CD8-positive, alpha-beta memory T cell (primary cell): ENCODE data around the gene ARHGEF26. TPM values are rescaled to one million over a fixed set of nuclear protein-coding genes. Genes with fewer than 3 reads are reported as not detected.

Source experiments
- CTCF ChIA-PET: fragments of 350-600 bp; sonication (Branson Sonifier 250); formaldehyde crosslinking; loops from one replicate; lab custom pipeline; 2021; ENCODE audit warnings: antibody characterized with exemption; lab: Charles Lee
- POLR2A ChIA-PET: fragments of 350-600 bp; sonication (Branson Sonifier 250); formaldehyde crosslinking; loops from one replicate; lab custom pipeline; 2021; ENCODE audit warnings: antibody characterized with exemption; lab: Charles Lee
- DNase-seq, 5 donors: peaks; one replicate each; pipeline versions ENCODE4 v3.0.0 to v3.0.0-alpha.2; 2020 to 2022; ENCODE audit warnings: mixed read lengths in 1 of 5
- H3K27ac ChIP-seq: one replicate; pipeline ENCODE4 v1.7.0; 2013; ENCODE audit warnings: low read depth, mild to moderate bottlenecking, low read length, moderate library complexity
- H3K27me3 ChIP-seq: 2 replicates; pipeline ENCODE4 v1.7.0; 2013; ENCODE audit warnings: low read length, mild to moderate bottlenecking; ENCODE audit not compliant: insufficient read depth, poor library complexity, severe bottlenecking
- H3K36me3 ChIP-seq: 2 replicates; pipeline ENCODE4 v1.7.0; 2013; ENCODE audit warnings: mild to moderate bottlenecking, low read length, moderate library complexity; ENCODE audit not compliant: insufficient read depth
- H3K4me1 ChIP-seq: 2 replicates; pipeline ENCODE4 v1.7.0; 2013; ENCODE audit warnings: mild to moderate bottlenecking, low read length, moderate library complexity; ENCODE audit not compliant: insufficient read depth
- H3K4me3 ChIP-seq: 2 replicates; pipeline ENCODE4 v1.7.0; 2013; ENCODE audit warnings: mild to moderate bottlenecking, low read length
- H3K9me3 ChIP-seq: 2 replicates; pipeline ENCODE4 v1.7.0; 2013; ENCODE audit warnings: mild to moderate bottlenecking, low read length
- H3K27ac Mint-ChIP-seq, 8 donors: one replicate each; pipeline ENCODE4 v1.8.0; 2020 to 2021; ENCODE audit warnings: mixed read lengths in 8 of 8, mild to moderate bottlenecking in 6 of 8, inconsistent platforms in 3 of 8, moderate library complexity in 3 of 8
- H3K27me3 Mint-ChIP-seq, 2 donors: one replicate each; pipeline ENCODE4 v1.8.0; 2020 to 2021; ENCODE audit warnings: mixed read lengths in 2 of 2, mild to moderate bottlenecking in 1 of 2, moderate library complexity in 1 of 2
- H3K36me3 Mint-ChIP-seq, 3 donors: one replicate each; pipeline ENCODE4 v1.8.0; 2020 to 2021; ENCODE audit warnings: mixed read lengths in 3 of 3, inconsistent platforms in 1 of 3, mild to moderate bottlenecking in 1 of 3
- H3K4me1 Mint-ChIP-seq, 3 donors: one replicate each; pipeline ENCODE4 v1.8.0; 2020 to 2021; ENCODE audit warnings: mixed read lengths in 3 of 3, inconsistent platforms in 1 of 3, mild to moderate bottlenecking in 1 of 3
- H3K4me3 Mint-ChIP-seq, 7 donors: one replicate each; pipeline ENCODE4 v1.8.0; 2020 to 2021; ENCODE audit warnings: mixed read lengths in 7 of 7, mild to moderate bottlenecking in 6 of 7, moderate library complexity in 4 of 7, inconsistent platforms in 2 of 7
- H3K9me3 Mint-ChIP-seq, 5 donors: one replicate each; pipeline ENCODE4 v1.8.0; 2020 to 2022; ENCODE audit warnings: mixed read lengths in 5 of 5, mild to moderate bottlenecking in 3 of 5, moderate library complexity in 2 of 5, inconsistent platforms in 1 of 5
- polyA plus RNA-seq: library from polyadenylated mRNA; unstranded; fragments of 300-500 nt; fragmentation: Illumina TruSeq; gene quantifications from one replicate; pipeline ENCODE4 v1.2.3, GENCODE V29; 2021
- total RNA-seq, 2 experiments: library from RNA; stranded (reverse); gene quantifications; one replicate each; pipeline ENCODE4 v1.2.3, GENCODE V29; 2021

ARHGEF26 gene
- total and polyA plus RNA-seq, 3 experiments from 2014 or later, result 0.08 to 0.13 (median 0.09) TPM

GRCh38 chr3:154170300-154170699 is 49.1 kb downstream of the ARHGEF26 start:
- no peak for DNase-seq
- Histone ChIP-seq H3K4me1 (no peaks in the 10 kb centered on the region), H3K36me3 (no peaks in the 10 kb centered on the region), H3K4me3 (no peak overlapping the region), H3K27ac (no peak overlapping the region), H3K9me3 (no peaks in the 10 kb centered on the region), H3K27me3 (no peaks in the 10 kb centered on the region)
- H3K4me1 Mint-ChIP-seq, result no peaks in the 10 kb centered on the region
- H3K27me3 Mint-ChIP-seq, result peaks cover 9 to 12% of the 10 kb centered on the region in 2 donors
- ChIA-PET POLR2A (no interaction called here), CTCF (no interaction called here)
- no peak overlapping the region for H3K4me3 Mint-ChIP-seq
- no peaks in the 10 kb centered on the region for H3K36me3 Mint-ChIP-seq
- no peak overlapping the region for H3K27ac Mint-ChIP-seq
- H3K9me3 Mint-ChIP-seq, result no peaks in the 10 kb centered on the region

- Mint-ChIP-seq H3K4me3 (no peak overlapping the region), H3K27ac (no peak overlapping the region), H3K36me3 (no peaks in the 10 kb centered on the region), H3K4me1 (no peaks in the 10 kb centered on the region), H3K27me3 (peaks cover 0 to 4% of the 10 kb centered on the region in 2 donors), H3K9me3 (peaks cover 0 to 1% (median 0%) of the 10 kb centered on the region in 5 donors)
- H3K27me3 ChIP-seq, result no peaks in the 10 kb centered on the region
- no peak for DNase-seq
- H3K9me3 ChIP-seq, result no peaks in the 10 kb centered on the region
- H3K27ac ChIP-seq, result no peak overlapping the region
- no peak overlapping the region for H3K4me3 ChIP-seq
- H3K36me3 ChIP-seq, result no peaks in the 10 kb centered on the region
- H3K4me1 ChIP-seq, result no peaks in the 10 kb centered on the region
- CTCF ChIA-PET, result no interaction called here
- POLR2A ChIA-PET, result no interaction called here
Observed at GRCh38 chr3:154175041-154175440, 53.9 kb downstream of the ARHGEF26 start.

- ChIA-PET CTCF (no interaction called here), POLR2A (no interaction called here)
- Mint-ChIP-seq H3K27ac (no peak overlapping the region), H3K4me1 (no peaks in the 10 kb centered on the region), H3K9me3 (peaks cover 0 to 1% (median 0%) of the 10 kb centered on the region in 5 donors), H3K4me3 (no peak overlapping the region), H3K27me3 (peaks cover 0 to 4% of the 10 kb centered on the region in 2 donors), H3K36me3 (no peaks in the 10 kb centered on the region)
- no peak overlapping the region for H3K4me3 ChIP-seq
- no peak for DNase-seq
- H3K27me3 ChIP-seq, result no peaks in the 10 kb centered on the region
- no peaks in the 10 kb centered on the region for H3K36me3 ChIP-seq
- H3K9me3 ChIP-seq, result no peaks in the 10 kb centered on the region
- no peak overlapping the region for H3K27ac ChIP-seq
- no peaks in the 10 kb centered on the region for H3K4me1 ChIP-seq
Observed at GRCh38 chr3:154176036-154176435, 54.8 kb downstream of the ARHGEF26 start.

- Histone ChIP-seq H3K4me3 (no peak overlapping the region), H3K36me3 (no peaks in the 10 kb centered on the region), H3K27me3 (no peaks in the 10 kb centered on the region), H3K27ac (no peak overlapping the region), H3K4me1 (no peaks in the 10 kb centered on the region), H3K9me3 (no peaks in the 10 kb centered on the region)
- Mint-ChIP-seq H3K9me3 (peaks cover 0 to 1% (median 0%) of the 10 kb centered on the region in 5 donors), H3K27me3 (peaks cover 0 to 3% of the 10 kb centered on the region in 2 donors), H3K4me3 (no peak overlapping the region), H3K27ac (no peak overlapping the region), H3K4me1 (no peaks in the 10 kb centered on the region), H3K36me3 (no peaks in the 10 kb centered on the region)
- CTCF ChIA-PET, result no interaction called here
- no peak for DNase-seq
- POLR2A ChIA-PET, result no interaction called here
Observed at GRCh38 chr3:154177406-154177805, 56.2 kb downstream of the ARHGEF26 start.

- CTCF ChIA-PET, result no interaction called here
- H3K36me3 ChIP-seq, result no peaks in the 10 kb centered on the region
- Mint-ChIP-seq H3K27me3 (peaks cover 0 to 3% of the 10 kb centered on the region in 2 donors), H3K4me1 (no peaks in the 10 kb centered on the region), H3K27ac (no peak overlapping the region), H3K36me3 (no peaks in the 10 kb centered on the region), H3K4me3 (no peak overlapping the region), H3K9me3 (peaks cover 0 to 1% (median 0%) of the 10 kb centered on the region in 5 donors)
- no peak overlapping the region for H3K27ac ChIP-seq
- DNase-seq, result no peak
- no peaks in the 10 kb centered on the region for H3K27me3 ChIP-seq
- no peaks in the 10 kb centered on the region for H3K4me1 ChIP-seq
- POLR2A ChIA-PET, result no interaction called here
- no peak overlapping the region for H3K4me3 ChIP-seq
- H3K9me3 ChIP-seq, result no peaks in the 10 kb centered on the region
Observed at GRCh38 chr3:154178172-154178571, 57.0 kb downstream of the ARHGEF26 start.

GRCh38 chr3:154180836-154181691 is 59.9 kb downstream of the ARHGEF26 start:
- CTCF ChIA-PET, result no interaction called here

GRCh38 chr3:154182322-154182922 is 61.2 kb downstream of the ARHGEF26 start:
- H3K4me3 ChIP-seq, result no peak overlapping the region
- no peaks in the 10 kb centered on the region for H3K4me1 Mint-ChIP-seq
- ChIA-PET POLR2A (no interaction called here), CTCF (no interaction called here)
- no peaks in the 10 kb centered on the region for H3K36me3 Mint-ChIP-seq
- no peaks in the 10 kb centered on the region for H3K9me3 ChIP-seq
- H3K4me3 Mint-ChIP-seq, result no peak overlapping the region
- H3K36me3 ChIP-seq, result no peaks in the 10 kb centered on the region
- no peak for DNase-seq
- no peak overlapping the region for H3K27ac ChIP-seq
- H3K27me3 Mint-ChIP-seq, result peaks cover 4 to 15% of the 10 kb centered on the region in 2 donors
- H3K27ac Mint-ChIP-seq, result no peak overlapping the region
- peaks cover 0 to 1% (median 0%) of the 10 kb centered on the region in 5 donors for H3K9me3 Mint-ChIP-seq
- H3K4me1 ChIP-seq, result no peaks in the 10 kb centered on the region
- no peaks in the 10 kb centered on the region for H3K27me3 ChIP-seq

More at GRCh38 chr3:154180836-154181691, 59.9 kb downstream of the ARHGEF26 start:
- POLR2A ChIA-PET, result no interaction called here
- no peak overlapping the region for H3K27ac ChIP-seq
- Mint-ChIP-seq H3K4me3 (no peak overlapping the region), H3K36me3 (no peaks in the 10 kb centered on the region), H3K9me3 (peaks cover 0 to 1% (median 0%) of the 10 kb centered on the region in 5 donors), H3K4me1 (no peaks in the 10 kb centered on the region), H3K27ac (no peak overlapping the region), H3K27me3 (peaks cover 4 to 15% of the 10 kb centered on the region in 2 donors)
- no peaks in the 10 kb centered on the region for H3K27me3 ChIP-seq
- no peaks in the 10 kb centered on the region for H3K4me1 ChIP-seq
- no peaks in the 10 kb centered on the region for H3K9me3 ChIP-seq
- no peak overlapping the region for H3K4me3 ChIP-seq
- no peaks in the 10 kb centered on the region for H3K36me3 ChIP-seq
- DNase-seq, result no peak

- Mint-ChIP-seq H3K4me3 (no peak overlapping the region), H3K4me1 (no peaks in the 10 kb centered on the region), H3K36me3 (no peaks in the 10 kb centered on the region), H3K27me3 (peaks cover 4 to 15% of the 10 kb centered on the region in 2 donors), H3K9me3 (peaks cover 0 to 1% (median 0%) of the 10 kb centered on the region in 5 donors), H3K27ac (no peak overlapping the region)
- DNase-seq, result no peak
- ChIA-PET CTCF (no interaction called here), POLR2A (no interaction called here)
- H3K27ac ChIP-seq, result no peak overlapping the region
- H3K36me3 ChIP-seq, result no peaks in the 10 kb centered on the region
- H3K4me1 ChIP-seq, result no peaks in the 10 kb centered on the region
- H3K27me3 ChIP-seq, result no peaks in the 10 kb centered on the region
- no peak overlapping the region for H3K4me3 ChIP-seq
- no peaks in the 10 kb centered on the region for H3K9me3 ChIP-seq
Observed at GRCh38 chr3:154182975-154183374, 61.8 kb downstream of the ARHGEF26 start.
